Thyroid gland (tissue), 4 donors: Measurements from ENCODE around the gene HOXA5. TPM values are rescaled to one million over a fixed set of nuclear protein-coding genes. Genes with fewer than 3 reads are reported as not detected.

ENCODE experiments used
- DNase-seq, 2 donors: peaks; one replicate each; pipeline ENCODE4 v3.0.0-alpha.2; 2019
- H3K27ac ChIP-seq, 3 donors: fragments of 200-600 bp; sonication (generic); 1 replicate in 2 of 3; 2 replicates in 1 of 3; pipeline ENCODE4 v1.5.1; 2016 to 2019; ENCODE audit warnings: mild to moderate bottlenecking in 1 of 3, moderate library complexity in 1 of 3
- H3K27me3 ChIP-seq: fragments of 200-600 bp; sonication (generic); one replicate; pipeline ENCODE4 v1.5.1; 2019
- H3K36me3 ChIP-seq, 2 donors: fragments of 200-600 bp; sonication (generic); one replicate each; pipeline ENCODE4 v1.5.1; 2016 to 2019
- H3K4me1 ChIP-seq, 2 donors: fragments of 200-600 bp; sonication (generic); one replicate each; pipeline ENCODE4 v1.5.1; 2017 to 2019
- H3K4me3 ChIP-seq, 3 donors: fragments of 200-600 bp; sonication (generic); replicated peaks in 1 of 3; 1 replicate in 2 of 3; 2 replicates in 1 of 3; pipeline ENCODE4 v1.5.1; 2016; ENCODE audit warnings: mild to moderate bottlenecking in 1 of 3
- H3K9me3 ChIP-seq: fragments of 200-600 bp; sonication (generic); one replicate; pipeline ENCODE4 v1.5.1; 2017
- CTCF ChIP-seq, 6 experiments: fragments of 200-600 bp in 3 of 6; fragments of 450-650 bp in 3 of 6; sonication (generic) in 3 of 6; IDR thresholded peaks; one replicate each; pipeline ENCODE4 v1.5.1; 2016 to 2019; ENCODE audit warnings: antibody characterized with exemption in 6 of 6, mild to moderate bottlenecking in 2 of 6, inconsistent platforms in 1 of 6, moderate library complexity in 1 of 6
- POLR2A ChIP-seq, 2 donors: fragments of 450-650 bp; IDR thresholded peaks; one replicate each; pipeline ENCODE4 v1.6.1; 2017; ENCODE audit warnings: antibody characterized with exemption in 2 of 2, mild to moderate bottlenecking in 2 of 2, moderate library complexity in 1 of 2
- WGBS, 2 donors: methylation state at CpG; one replicate each; pipeline ENCODE4 v1.1.5; 2017; 5-methylcytosine and 5-hydroxymethylcytosine counted together
- intact Hi-C: fragments of 100-400 bp; cut with DNase I; formaldehyde crosslinking; loops from one replicate; pipeline ENCODE4 v1.15.1; 2023
- total RNA-seq, 4 donors: library from RNA; depleted of rRNA; stranded (reverse); fragments of >200 nt; gene quantifications; one replicate each; pipeline ENCODE4 v1.2.3, GENCODE V29; 2016

HOXA5 gene
- total RNA-seq, 4 donors from 2014 or later: 2.0 to 4.4 (median 3.3) TPM

GRCh38 chr7:27177795-27178320 lies 34.4 kb upstream of the HOXA5 start:
- peaks cover 88% of the 10 kb centered on the region for H3K27me3 ChIP-seq
- WGBS, 2 donors: 75 to 88% methylated on average over 5 of the region's 5 CpGs
- H3K9me3 ChIP-seq: no peaks in the 10 kb centered on the region
- peaks cover 15 to 23% of the 10 kb centered on the region in 2 donors for H3K4me1 ChIP-seq
- H3K4me3 ChIP-seq: no peak overlapping the region
- intact Hi-C loops: loop anchor here (10.0 kb wide), 1 partner anchor 1093 kb away; no protein-coding TSS in a partner anchor
- DNase-seq: no peak
- no peaks in the 10 kb centered on the region for H3K36me3 ChIP-seq
- H3K27ac ChIP-seq: no peak overlapping the region
- TF ChIP-seq POLR2A (IDR thresholded peaks at IDR 0.05): no peak
- TF ChIP-seq CTCF (IDR thresholded peaks at IDR 0.05): no peak

GRCh38 chr7:27176962-27177794 lies 33.7 kb upstream of the HOXA5 start:
- Histone ChIP-seq H3K4me3 (no peak overlapping the region), H3K4me1 (peaks cover 20 to 29% of the 10 kb centered on the region in 2 donors), H3K27ac (no peak overlapping the region), H3K36me3 (no peaks in the 10 kb centered on the region), H3K27me3 (peaks cover 89% of the 10 kb centered on the region), H3K9me3 (no peaks in the 10 kb centered on the region)
- intact Hi-C loops: loop anchor here (10.0 kb wide), 1 partner anchor 1092 kb away; no protein-coding TSS in a partner anchor
- TF ChIP-seq POLR2A (IDR thresholded peaks at IDR 0.05) (no peak), CTCF (IDR thresholded peaks at IDR 0.05) (no peak)
- no peak for DNase-seq
- WGBS, 2 donors: 63 to 75% methylated on average over 22 of the region's 22 CpGs

GRCh38 chr7:27176524-27176845 lies 33.0 kb upstream of the HOXA5 start:
- H3K27ac ChIP-seq: no peak overlapping the region
- H3K4me3 ChIP-seq: no peak overlapping the region
- no peak for DNase-seq
- no peaks in the 10 kb centered on the region for H3K36me3 ChIP-seq
- no peaks in the 10 kb centered on the region for H3K9me3 ChIP-seq
- H3K4me1 ChIP-seq: peaks cover 20 to 29% of the 10 kb centered on the region in 2 donors
- peaks cover 88% of the 10 kb centered on the region for H3K27me3 ChIP-seq
- WGBS, 2 donors: 67 to 70% methylated on average over 3 of the region's 3 CpGs
- TF ChIP-seq POLR2A (IDR thresholded peaks at IDR 0.05) (no peak), CTCF (IDR thresholded peaks at IDR 0.05) (no peak)
- intact Hi-C loops: loop anchor here (10.0 kb wide), 1 partner anchor 1092 kb away; no protein-coding TSS in a partner anchor

- intact Hi-C loops: loop anchor here (10.0 kb wide), 1 partner anchor 1091 kb away; no protein-coding TSS in a partner anchor
- Histone ChIP-seq H3K36me3 (no peaks in the 10 kb centered on the region), H3K27me3 (peaks cover 91% of the 10 kb centered on the region), H3K27ac (no peak overlapping the region), H3K9me3 (no peaks in the 10 kb centered on the region), H3K4me1 (peaks cover 20 to 29% of the 10 kb centered on the region in 2 donors), H3K4me3 (no peak overlapping the region)
- WGBS, 2 donors: 28 to 34% methylated on average over 26 to 40 of the region's 40 CpGs
- no peak for DNase-seq
- TF ChIP-seq POLR2A (IDR thresholded peaks at IDR 0.05) (no peak), CTCF (IDR thresholded peaks at IDR 0.05) (no peak)
These were observed 32.4 kb upstream of the HOXA5 start for GRCh38 chr7:27175626-27176523.
